Activated CD8-positive, alpha-beta memory T cell treated with anti-CD3 and anti-CD28 coated beads, Interleukin-2, amount 10 ng/mL, durations not matched to agents 7 days and 5 days (primary cell): ENCODE results near the gene DMTF1. TPM values are rescaled to one million over a fixed set of nuclear protein-coding genes. Genes with fewer than 3 reads are reported as not detected.

ENCODE experiments used
- ATAC-seq: fragments of 150-1000 bp; cut with Tn5 transposase; one replicate; pipeline ENCODE4 v1.10.0; 2021; ENCODE audit warnings: moderate library complexity
- CTCF ChIA-PET: fragments of 350-600 bp; sonication (Branson Sonifier 250); formaldehyde crosslinking; loops from one replicate; lab custom pipeline; 2021; ENCODE audit warnings: antibody characterized with exemption; lab: Charles Lee
- DNase-seq: peaks from one replicate; pipeline ENCODE4 v3.0.0-alpha.2; 2020
- H3K27ac Mint-ChIP-seq: one replicate; pipeline ENCODE4 v1.8.0; 2021; ENCODE audit warnings: mild to moderate bottlenecking, mixed read lengths
- H3K27me3 Mint-ChIP-seq: one replicate; pipeline ENCODE4 v1.8.0; 2021; ENCODE audit warnings: mixed read lengths
- H3K36me3 Mint-ChIP-seq: one replicate; pipeline ENCODE4 v1.8.0; 2021; ENCODE audit warnings: mild to moderate bottlenecking, mixed read lengths
- H3K4me1 Mint-ChIP-seq: one replicate; pipeline ENCODE4 v1.8.0; 2021; ENCODE audit warnings: mixed read lengths
- H3K4me3 Mint-ChIP-seq: one replicate; pipeline ENCODE4 v1.8.0; 2021; ENCODE audit warnings: mild to moderate bottlenecking, moderate library complexity, mixed read lengths
- H3K9me3 Mint-ChIP-seq: one replicate; pipeline ENCODE4 v1.8.0; 2022; ENCODE audit warnings: low read depth, mixed read lengths
- total RNA-seq, 2 experiments: library from RNA; stranded (reverse); gene quantifications; one replicate each; pipeline ENCODE4 v1.2.3, GENCODE V29; 2021

The DMTF1 gene
- total RNA-seq, 2 experiments from 2014 or later: 104 to 121 TPM

GRCh38 chr7:87151729-87152111 is 533 bp upstream of the DMTF1 start:
- Mint-ChIP-seq H3K36me3 (peaks cover 20% of the 10 kb centered on the region), H3K9me3 (no peaks in the 10 kb centered on the region), H3K4me1 (peaks cover 32% of the 10 kb centered on the region), H3K27ac (peak overlapping the region; percentile 97), H3K27me3 (no peaks in the 10 kb centered on the region), H3K4me3 (peak overlapping the region; percentile 90)
- CTCF ChIA-PET: interaction anchor here (0.9 to 5.0 kb wide), 7 partner anchors 11 to 225 kb away, joined by 3 to 42 read pairs (median 4); partner anchors contain the start of gene TMEM243
- DNase-seq (no peak), ATAC-seq (peak; percentile 38)

GRCh38 chr7:87152897-87153641 is 816 bp downstream of the DMTF1 start:
- Mint-ChIP-seq H3K36me3 (peaks cover 27% of the 10 kb centered on the region), H3K4me3 (peak overlapping the region; percentile 90), H3K9me3 (no peaks in the 10 kb centered on the region), H3K27me3 (no peaks in the 10 kb centered on the region), H3K27ac (peak overlapping the region; percentile 97), H3K4me1 (peaks cover 43% of the 10 kb centered on the region)
- peak; percentile 37 for ATAC-seq
- CTCF ChIA-PET: interaction anchor here (0.7 to 5.0 kb wide), 13 partner anchors 9 to 226 kb away, joined by 3 to 42 read pairs (median 4); partner anchors contain the start of genes CROT and TMEM243
- peak; percentile 64 for DNase-seq

- Mint-ChIP-seq H3K36me3 (peaks cover 27% of the 10 kb centered on the region), H3K27ac (peak overlapping the region; percentile 42), H3K9me3 (no peaks in the 10 kb centered on the region), H3K4me3 (peak overlapping the region; percentile 90), H3K4me1 (peaks cover 41% of the 10 kb centered on the region), H3K27me3 (no peaks in the 10 kb centered on the region)
- DNase-seq (no peak), ATAC-seq (no peak)
- CTCF ChIA-PET: interaction anchor here (0.6 to 5.0 kb wide), 8 partner anchors 9 to 82 kb away, joined by 3 to 42 read pairs (median 4); partner anchors contain the start of gene TMEM243
These were observed 1.9 kb downstream of the DMTF1 start for GRCh38 chr7:87154166-87154565.

- peaks cover 45% of the 10 kb centered on the region for H3K4me1 Mint-ChIP-seq
- no peak for DNase-seq
- H3K27me3 Mint-ChIP-seq: no peaks in the 10 kb centered on the region
- no peak for ATAC-seq
- H3K9me3 Mint-ChIP-seq: no peaks in the 10 kb centered on the region
- peak overlapping the region; percentile 90 for H3K4me3 Mint-ChIP-seq
- peaks cover 28% of the 10 kb centered on the region for H3K36me3 Mint-ChIP-seq
- CTCF ChIA-PET: interaction anchor here (0.6 to 5.0 kb wide), 9 partner anchors 8 to 82 kb away, joined by 3 to 42 read pairs (median 3); partner anchors contain the start of gene TMEM243
- peak overlapping the region; percentile 42 for H3K27ac Mint-ChIP-seq
These were observed 2.3 kb downstream of the DMTF1 start for GRCh38 chr7:87154569-87154968.

- peaks cover 49% of the 10 kb centered on the region for H3K4me1 Mint-ChIP-seq
- H3K36me3 Mint-ChIP-seq: peaks cover 36% of the 10 kb centered on the region
- no peaks in the 10 kb centered on the region for H3K9me3 Mint-ChIP-seq
- DNase-seq (no peak), ATAC-seq (no peak)
- H3K27me3 Mint-ChIP-seq: no peaks in the 10 kb centered on the region
- H3K4me3 Mint-ChIP-seq: no peak overlapping the region
- no peak overlapping the region for H3K27ac Mint-ChIP-seq
- CTCF ChIA-PET: interaction anchor here (1.0 to 5.0 kb wide), 3 partner anchors 56 to 63 kb away, joined by 5 to 42 read pairs (median 6); partner anchors contain the start of gene TMEM243
These were observed 3.5 kb downstream of the DMTF1 start for GRCh38 chr7:87155788-87156187.

GRCh38 chr7:87156709-87157108 is 4.5 kb downstream of the DMTF1 start:
- CTCF ChIA-PET: interaction anchor here (1.6 kb wide), 1 partner anchor 8 kb away, joined by 3 read pairs; no protein-coding TSS in a partner anchor
- no peak overlapping the region for H3K4me3 Mint-ChIP-seq
- H3K36me3 Mint-ChIP-seq: peaks cover 36% of the 10 kb centered on the region
- no peaks in the 10 kb centered on the region for H3K27me3 Mint-ChIP-seq
- H3K9me3 Mint-ChIP-seq: no peaks in the 10 kb centered on the region
- DNase-seq: no peak
- peaks cover 44% of the 10 kb centered on the region for H3K4me1 Mint-ChIP-seq
- no peak overlapping the region for H3K27ac Mint-ChIP-seq
- ATAC-seq: no peak

- no peaks in the 10 kb centered on the region for H3K9me3 Mint-ChIP-seq
- H3K4me1 Mint-ChIP-seq: peaks cover 44% of the 10 kb centered on the region
- no peak for ATAC-seq
- H3K4me3 Mint-ChIP-seq: no peak overlapping the region
- DNase-seq: no peak
- no peaks in the 10 kb centered on the region for H3K27me3 Mint-ChIP-seq
- peaks cover 44% of the 10 kb centered on the region for H3K36me3 Mint-ChIP-seq
- CTCF ChIA-PET: no interaction called here
- no peak overlapping the region for H3K27ac Mint-ChIP-seq
These were observed 7.3 kb downstream of the DMTF1 start for GRCh38 chr7:87159538-87159937.

- no peak for ATAC-seq
- DNase-seq: no peak
- no peak overlapping the region for H3K27ac Mint-ChIP-seq
- H3K4me1 Mint-ChIP-seq: peaks cover 15% of the 10 kb centered on the region
- H3K27me3 Mint-ChIP-seq: no peaks in the 10 kb centered on the region
- no peaks in the 10 kb centered on the region for H3K9me3 Mint-ChIP-seq
- H3K4me3 Mint-ChIP-seq: no peak overlapping the region
- H3K36me3 Mint-ChIP-seq: peaks cover 63% of the 10 kb centered on the region
- CTCF ChIA-PET: interaction anchor here (0.7 kb wide), 1 partner anchor 195 kb away, joined by 3 read pairs; no protein-coding TSS in a partner anchor
These were observed 12.2 kb downstream of the DMTF1 start for GRCh38 chr7:87164433-87164832.

GRCh38 chr7:87170828-87171227 is 18.6 kb downstream of the DMTF1 start:
- Mint-ChIP-seq H3K9me3 (no peaks in the 10 kb centered on the region), H3K4me3 (no peak overlapping the region), H3K27me3 (no peaks in the 10 kb centered on the region), H3K36me3 (peaks cover 69% of the 10 kb centered on the region), H3K4me1 (peaks cover 7% of the 10 kb centered on the region), H3K27ac (no peak overlapping the region)
- CTCF ChIA-PET: interaction anchor here (0.9 to 1.9 kb wide), 3 partner anchors 19 to 43 kb away, joined by 3 to 5 read pairs (median 3); partner anchors contain the start of gene DMTF1
- ATAC-seq (no peak), DNase-seq (no peak)

GRCh38 chr7:87171282-87171934 is 19.2 kb downstream of the DMTF1 start:
- CTCF ChIA-PET: interaction anchor here (0.9 to 1.9 kb wide), 4 partner anchors 15 to 43 kb away, joined by 3 to 5 read pairs (median 4); partner anchors contain the start of gene DMTF1
- DNase-seq (no peak), ATAC-seq (no peak)

GRCh38 chr7:87173471-87173870 is 21.2 kb downstream of the DMTF1 start:
- Mint-ChIP-seq H3K9me3 (no peaks in the 10 kb centered on the region), H3K36me3 (peaks cover 63% of the 10 kb centered on the region), H3K4me1 (peaks cover 15% of the 10 kb centered on the region), H3K27me3 (no peaks in the 10 kb centered on the region), H3K4me3 (no peak overlapping the region), H3K27ac (no peak overlapping the region)
- DNase-seq (no peak), ATAC-seq (no peak)
- CTCF ChIA-PET: interaction anchor here (0.8 to 1.3 kb wide), 2 partner anchors 9 to 26 kb away, joined by 3 to 4 read pairs; no protein-coding TSS in a partner anchor

More at GRCh38 chr7:87171282-87171934, 19.2 kb downstream of the DMTF1 start:
- Mint-ChIP-seq H3K4me1 (peaks cover 9% of the 10 kb centered on the region), H3K4me3 (no peak overlapping the region), H3K27me3 (no peaks in the 10 kb centered on the region), H3K36me3 (peaks cover 67% of the 10 kb centered on the region), H3K9me3 (no peaks in the 10 kb centered on the region), H3K27ac (no peak overlapping the region)

GRCh38 chr7:87178320-87178719 is 26.1 kb downstream of the DMTF1 start:
- ATAC-seq: no peak
- no peak overlapping the region for H3K27ac Mint-ChIP-seq
- H3K27me3 Mint-ChIP-seq: no peaks in the 10 kb centered on the region
- peaks cover 63% of the 10 kb centered on the region for H3K36me3 Mint-ChIP-seq
- H3K4me1 Mint-ChIP-seq: peaks cover 29% of the 10 kb centered on the region
- CTCF ChIA-PET: no interaction called here
- DNase-seq: no peak
- no peak overlapping the region for H3K4me3 Mint-ChIP-seq
- no peaks in the 10 kb centered on the region for H3K9me3 Mint-ChIP-seq

- CTCF ChIA-PET: no interaction called here
- Mint-ChIP-seq H3K9me3 (no peaks in the 10 kb centered on the region), H3K4me3 (no peak overlapping the region), H3K36me3 (peaks cover 64% of the 10 kb centered on the region), H3K27me3 (no peaks in the 10 kb centered on the region), H3K4me1 (peaks cover 36% of the 10 kb centered on the region), H3K27ac (no peak overlapping the region)
- no peak for ATAC-seq
- DNase-seq: no peak
These were observed 26.9 kb downstream of the DMTF1 start for GRCh38 chr7:87179180-87179579.
